GM21529 (cell line): ENCODE measurements around the gene LY6G6F.

Source experiments
- ATAC-seq: cut with Tn5 transposase; IDR thresholded peaks from one replicate; pipeline ENCODE4 v1.9.1; 2021; ENCODE audit not compliant: unreplicated experiment

Gene LY6G6F

GRCh38 chr6:31706599-31706998 lies at the start of gene LY6G6F:
Gene LY6G6F, plus strand, starts transcription at chr6:31706866. Its CDS starts 41 bp downstream, at chr6:31706907.
- ATAC-seq: no peak

GRCh38 chr6:31657406-31658157 lies 49.1 kb upstream of the LY6G6F start:
- ATAC-seq: no peak

GRCh38 chr6:31658158-31658688 lies 48.4 kb upstream of the LY6G6F start:
- no peak for ATAC-seq

- ATAC-seq: no peak
These were observed 47.5 kb upstream of the LY6G6F start for GRCh38 chr6:31658983-31659648.

- ATAC-seq: peak; percentile 14
These were observed 46.9 kb upstream of the LY6G6F start for GRCh38 chr6:31659649-31660380.

- peak; percentile 49 for ATAC-seq
These were observed 46.0 kb upstream of the LY6G6F start, which contains the start of gene C6orf47 for GRCh38 chr6:31660381-31661261. Gene C6orf47, minus strand, starts transcription at chr6:31660778. Its CDS starts 831 bp downstream, at chr6:31659947.

GRCh38 chr6:31661262-31662123 lies 45.2 kb upstream of the LY6G6F start:
- no peak for ATAC-seq

- ATAC-seq: no peak
These were observed 44.4 kb upstream of the LY6G6F start for GRCh38 chr6:31662124-31662723.

GRCh38 chr6:31663126-31663960 lies 43.3 kb upstream of the LY6G6F start:
- no peak for ATAC-seq

- no peak for ATAC-seq
These were observed 42.5 kb upstream of the LY6G6F start for GRCh38 chr6:31663961-31664789.

- peak; percentile 32 for ATAC-seq
These were observed 41.7 kb upstream of the LY6G6F start, which contains the start of gene GPANK1 for GRCh38 chr6:31664790-31665500. Gene GPANK1, minus strand, starts transcription at chr6:31664997. Its CDS starts 519 bp downstream, at chr6:31664478.

GRCh38 chr6:31665501-31666336 lies 40.9 kb upstream of the LY6G6F start, which contains the start of gene CSNK2B:
Gene CSNK2B, plus strand, starts transcription at chr6:31666080. Its CDS starts 752 bp downstream, at chr6:31666832.
- peak; percentile 66 for ATAC-seq

GRCh38 chr6:31666337-31666965 lies 40.2 kb upstream of the LY6G6F start:
- no peak for ATAC-seq

GRCh38 chr6:31669676-31670075 lies 37.0 kb upstream of the LY6G6F start, which contains the start of gene LY6G5B:
Gene LY6G5B, plus strand, starts transcription at chr6:31669976. Its CDS starts 975 bp downstream, at chr6:31670951.
- no peak for ATAC-seq

- ATAC-seq: no peak
These were observed 30.3 kb upstream of the LY6G6F start for GRCh38 chr6:31676322-31676903.
